HG02943 (cell line): ENCODE results near the gene TOX2.

Experiments
- ATAC-seq: cut with Tn5 transposase; IDR thresholded peaks from one replicate; pipeline ENCODE4 v1.9.1; 2021; ENCODE audit warnings: mild to moderate bottlenecking, low read depth, moderate library complexity; ENCODE audit not compliant: unreplicated experiment

Gene TOX2

GRCh38 chr20:44014807-44015732 is 100.4 kb downstream of the TOX2 start:
- no peak for ATAC-seq

- ATAC-seq: no peak
These were observed 101.1 kb downstream of the TOX2 start for GRCh38 chr20:44015733-44016103.

DNA sequence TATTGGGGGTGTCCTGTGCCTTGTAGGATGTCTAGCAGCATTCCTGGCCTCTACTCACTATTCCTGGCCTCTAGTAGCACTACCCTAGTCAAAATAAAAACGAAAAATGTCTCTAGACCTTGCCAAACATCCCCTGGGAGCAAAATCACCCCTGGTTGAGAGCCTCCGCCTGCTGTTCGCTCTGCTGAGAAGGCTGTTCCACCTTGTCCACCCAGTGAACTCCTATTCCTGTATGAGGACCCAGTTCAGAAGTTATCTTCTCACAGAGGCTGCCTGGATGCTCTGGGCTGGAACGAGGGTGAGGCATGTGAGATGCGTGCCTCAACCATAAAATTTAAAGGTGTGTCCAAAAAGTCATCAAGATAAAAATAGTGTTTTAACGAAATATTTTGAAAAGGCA is 101.9 kb downstream of the TOX2 start:
- ATAC-seq: no peak

- ATAC-seq: no peak
These were observed 102.6 kb downstream of the TOX2 start for GRCh38 chr20:44017211-44017610.

GRCh38 chr20:44017905-44018258 is 103.2 kb downstream of the TOX2 start:
- no peak for ATAC-seq

DNA sequence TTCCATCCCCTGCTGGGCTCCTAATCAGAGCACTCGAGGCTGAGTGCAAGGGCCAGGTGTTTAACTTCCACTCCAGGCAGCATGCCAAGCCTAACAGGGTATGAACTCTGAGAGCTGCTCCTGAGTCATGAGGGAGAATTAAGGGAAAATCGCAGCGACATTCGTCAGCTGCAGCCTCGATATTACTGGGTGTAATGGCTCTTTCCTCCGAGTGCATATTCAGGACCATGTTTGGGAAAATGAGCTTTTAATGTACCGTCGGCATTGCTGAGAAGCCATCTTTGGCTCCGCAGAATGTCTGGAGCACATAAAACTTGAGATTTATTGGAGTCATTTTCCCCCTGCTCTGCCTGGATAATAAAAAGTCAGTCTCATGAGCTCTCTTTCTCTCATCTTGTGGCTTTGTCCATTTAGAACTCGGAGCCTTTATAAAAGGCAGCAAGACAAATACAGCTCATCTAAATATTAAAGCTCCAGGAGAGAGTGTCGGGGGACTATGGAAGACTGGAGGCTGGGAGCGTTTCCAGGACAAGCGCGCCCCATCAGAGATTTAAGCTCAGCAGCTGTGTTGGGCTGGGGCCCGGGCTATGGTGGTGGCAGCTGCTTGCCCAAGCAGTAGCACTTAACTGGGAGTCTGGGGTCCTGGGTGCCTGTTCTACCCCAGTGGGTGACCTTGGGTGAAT is 103.7 kb downstream of the TOX2 start:
- no peak for ATAC-seq

DNA sequence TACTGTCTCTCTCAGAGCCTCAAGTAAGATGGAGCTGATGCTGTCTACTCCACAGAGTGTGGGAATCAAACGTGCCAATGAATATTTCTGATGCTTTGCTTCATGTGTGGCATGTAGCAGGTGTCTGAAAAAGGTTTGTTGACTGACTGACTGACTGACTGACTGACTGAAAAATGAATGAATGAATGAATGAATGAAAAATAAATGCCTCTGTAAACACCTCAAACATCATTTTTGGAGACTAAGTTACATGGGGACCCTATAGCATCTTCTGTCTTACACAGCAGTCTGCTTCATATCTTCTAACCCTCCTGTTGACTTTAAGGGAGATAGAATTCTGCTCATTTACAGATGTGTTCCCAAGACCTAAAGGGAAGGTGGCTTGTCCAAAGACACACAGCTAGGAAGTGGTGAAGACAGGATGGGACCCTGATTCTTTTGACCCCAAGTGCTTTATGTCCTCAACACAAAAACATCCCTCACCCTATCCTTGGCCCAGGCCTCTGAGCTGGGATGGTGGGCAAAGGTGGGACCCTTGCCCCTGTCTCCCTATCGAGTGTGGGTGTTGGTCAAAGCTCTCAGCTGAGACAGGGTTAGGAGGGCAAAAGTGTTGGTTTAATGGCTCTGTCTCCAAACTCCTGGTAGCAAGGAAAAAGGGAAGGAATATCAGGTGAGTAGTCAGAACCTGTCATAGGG is 104.4 kb downstream of the TOX2 start:
- no peak for ATAC-seq

DNA sequence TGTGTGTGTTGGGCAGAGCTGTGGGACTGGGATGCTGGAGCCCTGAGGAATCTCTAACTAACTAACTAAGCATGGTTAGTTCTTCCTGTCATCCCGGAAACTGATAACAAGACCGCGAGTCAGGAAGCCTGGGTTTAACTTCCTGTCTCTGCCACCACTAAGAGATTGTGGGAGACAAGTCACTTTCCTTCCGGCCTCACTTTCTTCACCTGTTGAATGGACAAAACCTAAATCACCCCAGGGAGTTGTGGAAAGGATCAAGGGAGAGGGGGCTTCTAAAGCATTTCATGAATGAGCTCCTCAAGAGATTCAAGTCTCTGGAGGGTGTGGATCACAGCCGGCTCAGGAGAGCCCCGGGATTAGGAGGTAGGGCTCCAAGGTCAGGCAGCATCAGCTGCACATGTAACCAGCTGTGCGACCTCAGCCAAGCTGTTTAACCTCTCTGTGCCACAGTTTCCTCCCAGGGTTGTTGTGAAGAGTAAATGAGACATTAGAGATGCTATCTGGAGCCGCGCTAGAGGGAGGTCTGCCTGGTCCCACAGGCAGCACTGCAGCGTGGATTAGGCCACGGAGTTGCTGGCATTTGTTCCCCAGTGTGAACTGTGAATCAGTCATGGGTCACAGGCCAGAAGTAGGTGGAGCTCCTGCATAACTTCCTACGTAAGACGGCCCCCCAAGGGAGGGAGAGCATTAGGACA is 105.1 kb downstream of the TOX2 start:
- no peak for ATAC-seq

- ATAC-seq: no peak
These were observed 105.9 kb downstream of the TOX2 start for GRCh38 chr20:44020406-44021148.

GRCh38 chr20:44021186-44021585 is 106.5 kb downstream of the TOX2 start:
- ATAC-seq: no peak

DNA sequence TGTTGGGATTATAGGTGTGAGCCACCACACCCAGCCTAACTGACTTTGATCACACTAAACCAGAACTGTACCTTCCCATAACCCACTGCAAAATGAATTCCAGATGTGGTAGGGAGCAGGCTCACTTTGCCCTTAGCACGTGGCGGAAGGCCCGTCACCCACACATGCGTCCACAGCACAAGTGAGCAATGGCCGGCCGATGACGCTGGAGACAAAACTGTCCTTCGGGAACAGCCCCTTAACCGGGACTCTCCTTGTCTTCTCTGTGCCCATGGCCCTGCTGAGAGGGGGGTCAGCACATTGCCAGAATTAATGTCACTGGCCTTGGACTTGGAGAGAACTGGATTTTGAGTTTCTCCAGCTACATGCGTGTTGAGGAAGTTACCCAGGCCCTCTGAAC is 107.2 kb downstream of the TOX2 start:
- ATAC-seq: no peak

GRCh38 chr20:44022464-44022863 is 107.8 kb downstream of the TOX2 start:
- ATAC-seq: no peak

DNA sequence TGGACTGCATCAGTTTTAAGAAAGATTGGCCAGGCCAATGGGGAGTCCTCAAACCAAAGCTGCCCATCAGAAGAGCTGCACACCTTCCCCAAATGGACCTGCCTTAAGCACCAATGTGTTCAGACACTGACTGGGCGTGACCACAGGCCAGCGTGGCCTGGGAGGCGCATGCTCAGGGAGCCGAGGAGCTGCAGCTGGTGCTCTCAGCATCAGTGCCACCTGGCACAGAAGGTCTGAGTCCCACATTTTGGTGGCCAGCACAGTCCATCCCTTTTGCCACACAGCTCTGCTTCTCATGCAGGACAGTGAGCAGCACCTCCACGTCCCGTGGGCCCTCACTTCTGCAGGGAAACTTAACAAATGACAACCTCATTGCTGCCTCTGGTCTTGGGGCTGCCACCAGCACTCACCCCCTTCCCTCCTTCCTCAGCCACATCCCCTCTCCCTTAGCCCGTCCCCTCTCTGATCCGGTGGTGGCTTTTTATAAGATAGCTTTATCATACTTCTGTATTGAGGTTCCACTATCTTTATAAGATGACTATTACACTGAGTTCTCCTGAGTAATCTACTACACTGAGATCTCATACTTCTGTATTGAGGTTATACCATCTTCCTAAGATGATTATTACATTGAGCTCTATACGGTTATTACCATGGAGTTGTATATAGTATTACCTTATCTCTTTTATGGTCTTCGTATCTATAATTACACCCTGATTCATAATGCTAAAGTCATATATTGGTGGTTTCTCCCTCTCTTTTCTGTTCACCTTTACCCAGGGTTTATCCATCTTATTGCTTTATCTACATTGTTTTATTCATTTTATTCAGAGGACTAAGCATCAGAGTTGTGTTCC is 109.1 kb downstream of the TOX2 start:
- ATAC-seq: no peak

- no peak for ATAC-seq
These were observed 110.3 kb downstream of the TOX2 start for GRCh38 chr20:44024820-44025580.

DNA sequence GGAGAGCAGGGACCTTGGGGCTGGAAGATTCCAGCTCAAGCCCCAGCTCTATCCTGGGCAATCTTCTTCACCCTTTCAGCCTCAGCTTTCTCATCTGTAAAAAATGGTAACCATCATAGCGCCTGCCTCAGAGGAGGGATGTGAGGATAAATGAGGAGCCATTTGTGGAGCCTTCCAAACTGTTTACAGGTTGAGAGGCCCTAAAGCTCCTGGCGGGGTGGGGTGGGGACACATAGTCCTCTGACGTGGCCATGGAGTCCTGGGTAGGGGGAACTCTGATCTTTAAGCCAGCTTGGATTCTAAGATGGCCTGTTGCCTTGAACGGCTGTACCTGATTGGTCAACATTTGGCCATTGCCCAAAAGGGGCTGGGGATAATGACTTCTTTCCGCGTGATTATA is 111.1 kb downstream of the TOX2 start:
- no peak for ATAC-seq

DNA sequence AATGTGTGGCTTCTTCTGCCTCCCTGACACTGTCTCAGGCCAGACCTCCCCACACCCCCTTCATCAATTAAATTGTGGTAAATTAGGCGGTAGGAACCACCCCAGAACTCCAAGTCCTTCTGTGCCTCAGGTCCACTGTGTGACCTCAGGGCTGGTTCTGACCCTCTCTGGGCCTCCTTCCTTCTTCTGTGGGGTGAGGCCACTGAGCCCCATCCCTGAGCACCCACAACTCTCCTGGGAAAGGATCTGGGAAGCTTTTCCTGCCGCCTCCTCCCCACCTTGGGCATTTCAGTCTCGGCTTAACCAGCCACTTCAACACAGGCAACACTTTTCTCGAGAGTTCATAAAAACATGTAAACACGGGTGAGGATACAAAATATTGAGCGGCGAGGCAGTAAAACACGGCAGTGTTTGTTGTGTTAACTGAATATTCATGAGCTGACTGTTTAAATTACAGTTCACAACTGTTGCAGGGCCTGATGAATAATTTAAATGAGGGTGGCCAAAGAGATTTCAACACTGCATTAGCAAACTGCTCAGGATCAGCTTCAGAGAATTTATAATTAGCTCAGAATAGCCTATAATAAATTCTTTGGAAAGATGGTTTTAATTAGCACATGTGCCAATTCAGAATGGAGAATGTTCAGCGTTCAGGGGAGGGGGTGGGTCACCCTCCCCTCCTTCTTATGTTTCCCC is 112.1 kb downstream of the TOX2 start:
- no peak for ATAC-seq

GRCh38 chr20:44027343-44028002 is 112.8 kb downstream of the TOX2 start:
- ATAC-seq: no peak
